Measurements from ENCODE around the gene SPTBN5. TPM values are rescaled to one million over a fixed set of nuclear protein-coding genes. Genes with fewer than 3 reads are reported as not detected.

Gene SPTBN5
- total RNA-seq, 1 donor from 2014 or later = 0.17 TPM

GRCh38 chr15:41847206-41847605 lies 46.6 kb downstream of the SPTBN5 start:
- H3K36me3 ChIP-seq (ENCODE audit: control insufficient read depth, insufficient read depth, low read length) = no peaks in the 10 kb centered on the region
- no peak overlapping the region for H3K4me3 ChIP-seq (ENCODE audit: low read depth, low read length)
- no peak for TF ChIP-seq CTCF (IDR thresholded peaks at IDR 0.05; ENCODE audit: insufficient read depth, low read length, poor library complexity, severe bottlenecking)
- no peak for DNase-seq (ENCODE audit: low read depth)
- peaks cover 4% of the 10 kb centered on the region for H3K27me3 ChIP-seq (ENCODE audit: control insufficient read depth, insufficient read depth, low read length)

- TF ChIP-seq CTCF (IDR thresholded peaks at IDR 0.05; ENCODE audit: insufficient read depth, low read length, poor library complexity, severe bottlenecking) = no peak
- Histone ChIP-seq H3K27me3 (ENCODE audit: control insufficient read depth, insufficient read depth, low read length) (peaks cover 2% of the 10 kb centered on the region), H3K36me3 (ENCODE audit: control insufficient read depth, insufficient read depth, low read length) (no peaks in the 10 kb centered on the region), H3K4me3 (ENCODE audit: low read depth, low read length) (no peak overlapping the region)
- no peak for DNase-seq (ENCODE audit: low read depth)
Measured at GRCh38 chr15:41844814-41845213, 49.0 kb downstream of the SPTBN5 start.

GRCh38 chr15:41843571-41843970 lies 50.3 kb downstream of the SPTBN5 start:
- H3K36me3 ChIP-seq (ENCODE audit: control insufficient read depth, insufficient read depth, low read length) = no peaks in the 10 kb centered on the region
- no peaks in the 10 kb centered on the region for H3K27me3 ChIP-seq (ENCODE audit: control insufficient read depth, insufficient read depth, low read length)
- H3K4me3 ChIP-seq (ENCODE audit: low read depth, low read length) = no peak overlapping the region
- no peak for TF ChIP-seq CTCF (IDR thresholded peaks at IDR 0.05; ENCODE audit: insufficient read depth, low read length, poor library complexity, severe bottlenecking)
- no peak for DNase-seq (ENCODE audit: low read depth)

- Histone ChIP-seq H3K27me3 (ENCODE audit: control insufficient read depth, insufficient read depth, low read length) (no peaks in the 10 kb centered on the region), H3K4me3 (ENCODE audit: low read depth, low read length) (no peak overlapping the region), H3K36me3 (ENCODE audit: control insufficient read depth, insufficient read depth, low read length) (no peaks in the 10 kb centered on the region)
- TF ChIP-seq CTCF (IDR thresholded peaks at IDR 0.05; ENCODE audit: insufficient read depth, low read length, poor library complexity, severe bottlenecking) = no peak
- no peak for DNase-seq (ENCODE audit: low read depth)
Measured at GRCh38 chr15:41842229-41842628, 51.6 kb downstream of the SPTBN5 start.

GRCh38 chr15:41841131-41841530 lies 52.7 kb downstream of the SPTBN5 start:
- Histone ChIP-seq H3K27me3 (ENCODE audit: control insufficient read depth, insufficient read depth, low read length) (no peaks in the 10 kb centered on the region), H3K36me3 (ENCODE audit: control insufficient read depth, insufficient read depth, low read length) (no peaks in the 10 kb centered on the region), H3K4me3 (ENCODE audit: low read depth, low read length) (no peak overlapping the region)
- no peak for TF ChIP-seq CTCF (IDR thresholded peaks at IDR 0.05; ENCODE audit: insufficient read depth, low read length, poor library complexity, severe bottlenecking)
- DNase-seq (ENCODE audit: low read depth) = no peak

GRCh38 chr15:41840673-41841072 lies 53.2 kb downstream of the SPTBN5 start:
- TF ChIP-seq CTCF (IDR thresholded peaks at IDR 0.05; ENCODE audit: insufficient read depth, low read length, poor library complexity, severe bottlenecking) = no peak
- no peaks in the 10 kb centered on the region for H3K27me3 ChIP-seq (ENCODE audit: control insufficient read depth, insufficient read depth, low read length)
- H3K4me3 ChIP-seq (ENCODE audit: low read depth, low read length) = no peak overlapping the region
- no peaks in the 10 kb centered on the region for H3K36me3 ChIP-seq (ENCODE audit: control insufficient read depth, insufficient read depth, low read length)
- DNase-seq (ENCODE audit: low read depth) = no peak
